Globus pallidus (tissue), 1 donor: Measurements from ENCODE around the gene COL11A1.

Experiments
- DNase-seq: peaks from one replicate; pipeline ENCODE4 v3.0.0-alpha.2; 2015; ENCODE audit warnings: low spot score

COL11A1 gene

DNA sequence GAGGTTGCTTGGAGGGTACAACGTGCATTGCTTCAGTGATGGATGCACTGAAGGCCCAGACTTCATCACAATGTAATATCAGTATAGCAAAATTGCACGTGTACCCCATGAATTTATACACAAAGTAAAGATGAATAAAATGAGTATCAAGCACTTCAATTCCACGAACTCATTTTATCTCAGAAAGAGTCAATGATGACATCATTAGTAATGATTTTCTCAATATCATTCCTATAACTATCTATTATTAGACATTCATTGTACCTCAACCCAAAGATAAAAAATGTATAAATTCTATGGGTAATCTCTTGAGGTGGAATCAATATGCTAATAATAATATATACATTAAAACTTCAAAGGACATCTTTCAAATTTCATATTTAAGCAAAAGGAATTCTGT lies 208.4 kb downstream of the COL11A1 start:
- no peak for DNase-seq

GRCh38 chr1:102897557-102897956 lies 210.8 kb downstream of the COL11A1 start:
- DNase-seq, result no peak

DNA sequence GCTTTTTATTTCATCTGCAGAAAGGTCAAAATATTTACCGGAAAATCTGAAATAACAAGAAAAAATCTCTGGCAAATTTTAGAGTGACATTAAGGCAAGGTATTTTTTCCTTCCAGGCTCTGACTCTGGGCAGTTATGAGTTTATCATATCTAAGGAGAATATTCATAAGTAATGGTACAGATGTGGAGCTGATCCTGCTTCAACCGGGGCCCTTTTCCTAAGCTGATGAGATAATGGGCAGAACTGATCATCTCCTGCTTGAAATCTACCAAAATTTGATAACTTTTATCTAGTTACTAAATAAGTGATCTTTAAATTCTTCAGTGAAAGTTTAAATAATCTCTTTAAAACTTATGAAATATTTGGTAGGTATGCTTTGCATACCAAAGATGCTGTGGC lies 211.6 kb downstream of the COL11A1 start:
- DNase-seq, result no peak

DNA sequence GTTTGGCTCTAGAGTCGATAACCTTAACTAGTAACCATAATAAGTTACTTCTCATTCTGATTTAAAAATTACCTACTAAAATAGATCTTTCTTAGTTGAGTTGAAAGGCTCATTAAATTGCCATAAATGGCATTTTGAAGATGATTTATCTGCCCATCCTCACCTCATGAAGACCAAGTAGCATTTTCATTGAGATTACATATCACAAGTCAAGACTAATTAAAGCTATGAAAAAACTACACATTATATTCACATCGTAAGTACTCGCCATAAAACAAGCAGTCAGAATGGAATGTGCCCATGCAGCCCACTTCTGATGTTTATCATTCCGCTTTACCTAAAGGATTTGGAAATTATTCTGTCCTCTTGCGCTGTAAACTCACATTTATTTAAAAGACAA lies 212.0 kb downstream of the COL11A1 start:
- no peak for DNase-seq

- DNase-seq, result no peak
Measured at GRCh38 chr1:102891868-102892625, 216.3 kb downstream of the COL11A1 start.

- no peak for DNase-seq
Measured at GRCh38 chr1:102886638-102887037, 221.7 kb downstream of the COL11A1 start.

GRCh38 chr1:102884238-102884637 lies 224.1 kb downstream of the COL11A1 start:
- no peak for DNase-seq

DNA sequence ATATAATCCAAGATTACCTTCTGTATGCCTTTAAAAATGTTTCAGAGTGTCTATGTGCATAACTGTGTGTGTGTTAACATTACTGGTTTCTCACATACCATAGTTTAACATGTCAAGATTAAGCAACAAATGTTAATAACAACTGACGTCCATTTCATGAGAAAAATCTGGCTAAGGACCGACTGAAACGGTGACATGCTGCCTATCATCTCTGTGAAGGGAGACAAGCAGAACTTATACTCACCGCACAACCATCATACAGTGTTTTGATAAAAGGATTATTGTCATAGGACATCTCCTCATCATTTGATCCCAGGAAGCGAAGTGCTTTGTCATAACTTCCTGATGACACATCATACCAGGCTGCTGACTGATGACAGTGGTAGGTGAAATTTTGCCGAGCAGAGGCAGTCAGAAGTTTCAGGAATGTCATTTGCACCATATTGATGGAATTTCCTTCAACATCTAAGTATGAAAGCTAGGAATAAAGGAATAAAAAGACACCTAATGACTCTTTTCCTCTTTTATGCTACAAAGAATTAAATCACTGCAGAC lies 228.8 kb downstream of the COL11A1 start:
- DNase-seq, result no peak

- DNase-seq, result no peak
Measured at GRCh38 chr1:102875756-102876155, 232.6 kb downstream of the COL11A1 start.

DNA sequence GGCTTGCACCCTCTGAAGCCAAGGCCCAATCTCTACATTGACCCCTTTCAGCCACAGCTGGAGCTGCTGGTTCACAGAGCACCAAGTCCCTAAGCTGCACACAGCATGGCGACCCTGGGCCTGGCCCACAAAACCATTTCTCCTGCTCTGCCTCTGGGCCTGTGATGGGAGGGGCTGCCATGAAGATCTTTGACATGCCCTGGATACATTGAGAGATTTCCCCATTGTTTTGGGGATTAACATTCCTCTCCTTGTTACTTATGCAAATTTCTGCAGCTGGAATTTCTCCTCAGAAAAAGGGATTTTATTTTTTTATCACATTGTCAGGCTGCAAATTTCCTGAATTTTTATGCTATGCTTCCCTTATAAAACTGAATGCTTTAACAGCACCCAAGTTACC lies 235.8 kb downstream of the COL11A1 start:
- no peak for DNase-seq

DNA sequence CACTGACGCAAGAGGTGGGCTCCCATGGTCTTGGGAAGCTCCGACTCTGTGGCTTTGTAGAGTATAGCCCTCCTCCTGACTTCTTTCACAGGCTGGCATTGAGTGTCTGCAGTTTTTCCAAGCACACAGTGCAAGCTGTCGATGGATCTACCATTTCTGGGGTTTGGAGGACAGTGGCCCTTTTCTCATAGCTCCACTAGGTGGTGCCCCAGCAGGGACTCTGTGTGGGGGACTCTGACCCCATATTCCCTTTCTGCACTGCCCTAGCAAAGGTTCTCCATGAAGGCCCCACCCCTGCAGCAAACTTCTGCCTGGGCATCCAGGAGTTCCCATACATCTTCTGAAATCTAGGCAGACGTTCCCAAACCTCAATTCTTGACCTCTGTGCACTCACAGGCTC lies 236.2 kb downstream of the COL11A1 start:
- DNase-seq, result no peak

DNA sequence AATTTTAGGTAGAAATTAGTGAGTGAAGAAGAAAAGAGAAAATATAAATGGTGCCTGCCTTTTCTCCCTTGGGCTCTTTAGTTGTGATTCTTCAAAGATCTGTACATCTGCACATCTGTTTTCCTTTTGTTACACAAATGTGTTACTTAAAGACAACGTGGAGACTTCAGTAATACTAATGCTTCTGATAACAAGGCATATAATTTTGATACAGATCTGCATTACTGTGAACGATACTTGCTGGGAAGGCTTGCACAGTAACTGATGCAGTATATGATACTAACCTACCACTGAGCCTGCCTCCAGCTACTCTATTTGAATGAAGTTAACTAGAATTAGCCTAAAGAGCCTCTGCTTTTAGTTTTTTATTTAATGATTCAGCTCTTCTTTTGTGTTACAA lies 244.6 kb downstream of the COL11A1 start:
- no peak for DNase-seq

DNA sequence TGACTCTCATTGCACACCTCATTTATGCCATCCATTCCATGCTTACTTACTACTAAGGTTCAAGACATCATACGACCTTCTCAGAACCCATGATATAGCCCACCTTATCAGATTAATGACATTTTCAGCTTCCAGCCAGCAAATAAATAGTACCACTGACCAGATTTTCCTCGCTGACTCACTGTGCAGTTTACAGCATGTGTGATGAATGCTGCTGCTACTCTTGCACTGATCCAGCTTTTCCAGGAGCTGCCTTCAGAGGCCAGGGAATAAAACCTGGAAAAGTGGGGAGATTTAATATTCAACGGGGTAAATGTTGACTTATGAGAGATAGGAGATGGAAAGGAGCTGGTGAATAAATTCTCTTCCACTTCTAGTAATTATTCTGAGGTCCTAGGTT lies 247.1 kb downstream of the COL11A1 start:
- DNase-seq, result no peak

- no peak for DNase-seq
Measured at GRCh38 chr1:102858695-102859094, 249.6 kb downstream of the COL11A1 start.

DNA sequence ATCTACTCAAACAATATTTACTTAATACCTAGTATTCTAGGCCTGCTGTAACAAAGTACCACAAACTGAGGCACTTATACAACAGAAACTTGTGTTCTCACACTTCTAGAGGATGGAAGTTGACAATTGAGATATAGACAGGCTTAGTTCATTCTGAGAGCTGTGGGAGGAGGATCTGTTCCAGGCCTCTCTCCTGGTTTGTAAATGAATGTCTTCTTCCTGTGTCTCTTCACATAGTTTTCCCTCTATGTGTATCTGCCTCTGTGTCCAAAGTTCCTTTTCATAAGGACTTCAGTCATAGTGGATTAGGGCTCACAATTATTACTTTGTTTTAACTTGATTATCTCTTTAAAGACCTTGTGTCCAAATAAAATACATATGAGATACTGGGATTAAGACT lies 251.1 kb downstream of the COL11A1 start:
- DNase-seq, result no peak

DNA sequence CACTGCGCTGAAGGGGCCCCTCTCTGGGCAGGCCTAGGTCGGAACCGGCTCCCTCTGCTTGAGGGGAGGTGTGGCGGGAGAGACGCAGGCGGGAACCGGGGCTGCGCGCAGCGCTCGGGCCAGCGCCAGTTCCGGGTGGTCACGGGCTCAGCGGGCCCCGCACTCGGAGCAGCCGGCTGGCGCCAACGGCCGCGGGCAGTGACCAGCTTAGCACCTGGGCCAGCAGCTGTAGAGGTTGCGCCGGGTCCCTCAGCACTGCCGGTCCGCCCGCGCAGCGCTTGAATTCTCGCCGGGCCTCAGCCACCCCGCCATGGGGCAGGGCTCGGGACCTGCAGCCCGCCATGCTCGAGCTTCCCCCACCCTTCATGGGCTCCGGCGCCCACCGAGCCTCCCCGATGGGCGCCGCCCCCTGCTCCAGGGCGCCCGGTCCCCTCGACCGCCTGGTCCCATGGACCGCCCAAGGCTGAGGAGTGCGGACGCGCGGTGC lies 254.6 kb downstream of the COL11A1 start:
- DNase-seq, result no peak

GRCh38 chr1:102853136-102853535 lies 255.2 kb downstream of the COL11A1 start:
- DNase-seq, result no peak

- no peak for DNase-seq
Measured at GRCh38 chr1:102852613-102853012, 255.7 kb downstream of the COL11A1 start.

DNA sequence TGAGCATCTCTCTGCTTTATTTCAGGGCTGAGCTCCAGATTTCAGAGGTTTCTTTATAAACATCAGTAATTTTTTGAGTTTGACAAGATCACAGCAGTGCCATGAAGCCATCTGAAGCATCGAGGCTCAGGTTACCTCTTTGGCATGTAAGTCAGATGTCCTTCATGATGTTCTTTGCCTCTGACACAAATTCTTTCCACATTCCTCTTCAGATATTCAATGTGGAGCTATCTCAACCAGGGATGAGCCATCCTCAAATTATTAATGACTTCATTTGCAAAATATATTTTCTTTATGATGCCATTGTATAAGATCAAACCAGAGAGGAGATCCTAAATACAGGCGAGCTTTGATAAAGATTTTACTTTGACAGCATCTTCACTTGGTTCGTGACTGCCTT lies 256.7 kb downstream of the COL11A1 start:
- DNase-seq, result no peak

DNA sequence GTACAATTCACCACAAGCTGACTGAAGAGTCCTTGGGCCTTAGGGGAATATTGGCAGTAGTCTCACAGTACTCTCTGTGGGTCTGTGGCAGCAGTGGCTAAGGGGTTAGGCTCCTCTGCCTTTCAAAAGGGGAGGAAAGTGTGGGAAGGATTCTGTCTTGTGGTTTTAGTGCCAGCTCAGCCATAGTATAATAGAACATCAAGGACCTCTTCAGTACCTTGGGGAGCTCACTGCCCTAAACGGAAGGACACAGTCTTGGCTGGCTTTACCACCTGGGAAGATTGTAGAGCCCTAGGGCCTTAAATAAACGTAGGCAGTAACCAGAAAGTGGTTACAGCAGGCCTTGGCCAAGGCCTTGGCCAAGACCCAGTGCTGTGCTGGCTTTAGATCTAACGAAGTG lies 265.7 kb downstream of the COL11A1 start:
- DNase-seq, result no peak

- DNase-seq, result no peak
Measured at GRCh38 chr1:102840741-102841140, 267.6 kb downstream of the COL11A1 start.

DNA sequence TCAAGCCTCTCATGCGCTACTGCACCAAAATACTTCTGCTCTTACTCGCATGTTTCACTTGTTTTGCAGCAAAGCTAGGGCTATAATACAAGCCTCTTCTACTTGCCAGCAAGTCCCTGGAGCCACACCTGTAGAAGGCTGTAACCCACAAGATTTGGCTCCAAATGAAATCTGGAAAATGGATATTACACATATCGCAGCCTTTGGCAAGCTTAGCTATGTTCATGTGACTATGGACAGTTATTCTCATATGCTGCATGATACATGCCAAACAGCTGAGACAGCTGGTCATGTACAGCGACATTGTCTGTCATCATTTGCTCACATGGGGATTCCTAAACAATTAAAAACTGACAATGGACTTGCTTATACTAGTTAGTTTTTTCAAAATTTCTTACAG lies 270.3 kb downstream of the COL11A1 start:
- no peak for DNase-seq

GRCh38 chr1:102837551-102837950 lies 270.8 kb downstream of the COL11A1 start:
- DNase-seq, result no peak

DNA sequence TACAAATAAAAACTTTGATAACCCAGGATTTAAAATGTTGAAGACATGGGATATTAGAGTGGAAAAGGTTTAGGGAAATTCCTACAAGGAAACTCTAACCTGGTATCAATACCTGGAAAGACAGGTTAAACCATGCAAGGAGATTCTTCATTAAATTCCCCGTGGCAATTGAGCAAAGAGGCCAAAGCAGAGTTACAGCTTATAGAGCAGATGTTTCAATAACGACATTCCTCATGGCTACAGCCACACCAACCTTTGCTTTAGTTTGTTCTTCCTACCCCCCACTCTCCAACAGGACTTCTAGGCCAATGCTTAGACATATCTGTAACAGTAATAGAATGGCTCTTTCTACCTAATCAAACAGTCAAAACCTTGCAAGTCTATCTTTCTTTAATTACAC lies 271.3 kb downstream of the COL11A1 start:
- no peak for DNase-seq
